Progenitor cell of endocrine pancreas (in vitro differentiated cells): ENCODE data around the gene CLCN7. TPM values are rescaled to one million over a fixed set of nuclear protein-coding genes. Genes with fewer than 3 reads are reported as not detected.

Source experiments
- DNase-seq: peaks from one replicate; pipeline ENCODE4 v3.0.0; 2021; ENCODE audit warnings: low spot score; ENCODE audit not compliant: unreplicated experiment
- H3K27ac Mint-ChIP-seq: 2 replicates; pipeline ENCODE4 v1.8.0; 2021; ENCODE audit warnings: mild to moderate bottlenecking, moderate library complexity, mixed read lengths
- H3K27me3 Mint-ChIP-seq: 2 replicates; pipeline ENCODE4 v1.8.0; 2021; ENCODE audit warnings: mixed read lengths
- H3K36me3 Mint-ChIP-seq: 2 replicates; pipeline ENCODE4 v1.8.0; 2022; ENCODE audit warnings: mixed read lengths; ENCODE audit not compliant: insufficient read depth
- H3K4me1 Mint-ChIP-seq: 2 replicates; pipeline ENCODE4 v1.8.0; 2021; ENCODE audit warnings: low read depth, mixed read lengths
- H3K4me3 Mint-ChIP-seq: 2 replicates; pipeline ENCODE4 v1.8.0; 2021; ENCODE audit warnings: low read depth, mild to moderate bottlenecking, moderate library complexity, mixed read lengths
- H3K9me3 Mint-ChIP-seq: 2 replicates; pipeline ENCODE4 v1.8.0; 2021; ENCODE audit warnings: low read depth, mixed read lengths
- total RNA-seq: library from RNA; stranded (reverse); gene quantifications from 2 replicates; pipeline ENCODE4 v1.2.1, GENCODE V29; 2021
- TF ChIP-seq, protein P1 (sequence below): fragments of 200-600 bp; sonication (generic); IDR thresholded peaks from one replicate; pipeline ENCODE4 v1.5.0; 2021; ENCODE audit warnings: antibody characterized with exemption, mild to moderate bottlenecking; ENCODE audit not compliant: unreplicated experiment

The CLCN7 gene
- total RNA-seq, 1 donor from 2014 or later = 89.4 TPM

DNA sequence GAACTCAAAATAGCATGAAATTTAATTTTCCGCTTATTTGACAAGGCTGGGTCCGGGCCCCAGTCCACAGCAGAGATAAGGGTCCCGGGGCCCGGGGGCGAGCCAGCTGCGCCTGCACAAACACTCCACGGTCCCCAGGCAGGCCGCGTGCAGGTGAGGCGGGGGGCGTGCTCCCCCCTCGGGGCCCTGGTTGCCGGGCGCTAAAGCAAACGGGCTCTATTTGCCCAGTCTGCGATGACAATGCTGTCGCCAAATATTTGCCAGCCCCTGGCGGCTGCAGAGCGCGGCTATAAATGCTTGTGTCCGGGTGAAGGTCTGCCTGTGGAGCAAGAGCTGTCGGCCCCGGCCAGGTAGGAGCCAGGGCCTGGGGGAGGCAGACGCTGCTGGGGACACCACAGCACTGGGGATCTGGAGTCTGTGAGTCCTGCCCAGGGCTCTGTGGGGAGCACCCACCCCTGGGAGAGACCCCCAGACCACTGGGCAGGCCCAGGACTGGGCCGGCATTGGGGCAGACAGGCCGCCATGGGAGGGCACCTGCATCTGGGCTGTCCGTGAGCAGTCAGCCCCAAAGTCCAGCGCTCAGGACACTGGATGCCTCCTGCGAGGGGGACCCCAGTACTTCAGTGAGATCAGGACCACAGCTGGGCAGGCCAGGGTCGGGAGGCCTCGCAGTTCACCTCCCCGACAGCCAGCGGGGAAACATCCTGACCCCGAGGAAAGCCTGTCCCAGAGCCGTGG is 43.9 kb downstream of the CLCN7 start, which contains the start of gene PERCC1:
PERCC1 (plus strand) TSS at position 320 of the 738 bp plus-strand sequence. CDS start 1,516 bp downstream, outside the sequence.
- peaks cover 22% of the 10 kb centered on the region for H3K4me1 Mint-ChIP-seq
- TF ChIP-seq, protein P1, sequence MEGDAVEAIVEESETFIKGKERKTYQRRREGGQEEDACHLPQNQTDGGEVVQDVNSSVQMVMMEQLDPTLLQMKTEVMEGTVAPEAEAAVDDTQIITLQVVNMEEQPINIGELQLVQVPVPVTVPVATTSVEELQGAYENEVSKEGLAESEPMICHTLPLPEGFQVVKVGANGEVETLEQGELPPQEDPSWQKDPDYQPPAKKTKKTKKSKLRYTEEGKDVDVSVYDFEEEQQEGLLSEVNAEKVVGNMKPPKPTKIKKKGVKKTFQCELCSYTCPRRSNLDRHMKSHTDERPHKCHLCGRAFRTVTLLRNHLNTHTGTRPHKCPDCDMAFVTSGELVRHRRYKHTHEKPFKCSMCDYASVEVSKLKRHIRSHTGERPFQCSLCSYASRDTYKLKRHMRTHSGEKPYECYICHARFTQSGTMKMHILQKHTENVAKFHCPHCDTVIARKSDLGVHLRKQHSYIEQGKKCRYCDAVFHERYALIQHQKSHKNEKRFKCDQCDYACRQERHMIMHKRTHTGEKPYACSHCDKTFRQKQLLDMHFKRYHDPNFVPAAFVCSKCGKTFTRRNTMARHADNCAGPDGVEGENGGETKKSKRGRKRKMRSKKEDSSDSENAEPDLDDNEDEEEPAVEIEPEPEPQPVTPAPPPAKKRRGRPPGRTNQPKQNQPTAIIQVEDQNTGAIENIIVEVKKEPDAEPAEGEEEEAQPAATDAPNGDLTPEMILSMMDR = peak; percentile 55
- H3K9me3 Mint-ChIP-seq = no peaks in the 10 kb centered on the region
- peak within 1 kb of the TSS; percentile 56 for H3K4me3 Mint-ChIP-seq
- H3K27me3 Mint-ChIP-seq = no peaks in the 10 kb centered on the region
- no peaks in the 10 kb centered on the region for H3K36me3 Mint-ChIP-seq
- peak within 1 kb of the TSS; percentile 73 for H3K27ac Mint-ChIP-seq
- DNase-seq = peak; percentile 73

DNA sequence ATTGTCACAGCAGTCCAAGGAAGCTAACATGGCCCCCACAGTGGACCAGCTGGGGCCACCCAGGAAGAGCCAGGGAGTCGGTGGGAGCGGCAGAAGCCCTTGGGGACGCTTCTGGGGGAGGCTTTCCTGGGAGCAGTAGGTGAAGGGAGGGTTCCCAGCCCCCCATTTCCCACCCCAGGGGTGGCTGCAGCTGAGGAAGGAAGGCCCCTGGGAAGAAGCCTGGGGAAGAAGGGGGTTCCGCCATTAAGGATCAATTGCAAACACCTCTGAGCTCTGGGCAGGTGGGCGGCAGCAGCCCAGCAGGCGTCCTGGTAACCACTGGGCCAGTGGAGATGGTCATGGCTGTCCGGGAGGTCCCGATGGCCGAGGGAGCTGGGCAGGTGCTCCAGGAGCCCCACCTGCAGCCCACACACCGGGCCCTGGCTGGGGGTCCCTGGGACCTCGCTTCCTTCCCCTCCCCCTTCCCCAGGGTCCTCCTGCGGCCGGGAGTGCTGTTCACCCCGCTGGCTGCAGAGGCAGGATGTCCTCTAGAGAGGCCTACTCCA is 44.5 kb downstream of the CLCN7 start:
- Mint-ChIP-seq H3K27me3 (no peaks in the 10 kb centered on the region), H3K36me3 (no peaks in the 10 kb centered on the region), H3K27ac (peak overlapping the region; percentile 67), H3K4me1 (peaks cover 22% of the 10 kb centered on the region), H3K4me3 (peak overlapping the region; percentile 21), H3K9me3 (no peaks in the 10 kb centered on the region)
- no peak for DNase-seq
- TF ChIP-seq, protein P1 = no peak

DNA sequence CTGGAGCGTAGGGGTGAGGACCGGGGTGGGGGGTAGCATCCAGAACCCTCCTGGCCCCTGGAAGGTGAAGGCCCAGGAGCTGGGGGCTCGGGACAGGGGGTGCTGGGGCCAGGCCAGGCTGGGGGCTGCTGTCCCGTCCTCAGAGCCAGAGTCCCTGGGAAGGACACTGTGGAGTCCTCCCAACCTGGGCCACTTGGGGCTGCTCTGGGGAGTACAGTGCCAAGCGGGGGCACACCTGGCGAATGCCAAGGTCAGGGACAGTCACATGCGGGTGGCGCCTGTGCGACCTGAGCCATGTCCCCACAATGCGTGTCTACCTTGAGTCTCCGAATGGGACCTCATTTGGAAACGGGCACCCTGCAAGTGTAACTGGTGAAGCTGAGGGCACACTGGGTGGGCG is 45.2 kb downstream of the CLCN7 start:
- no peak for DNase-seq
- Mint-ChIP-seq H3K9me3 (no peaks in the 10 kb centered on the region), H3K4me1 (peaks cover 22% of the 10 kb centered on the region), H3K36me3 (no peaks in the 10 kb centered on the region), H3K4me3 (no peak overlapping the region), H3K27me3 (no peaks in the 10 kb centered on the region), H3K27ac (peak overlapping the region; percentile 67)
- TF ChIP-seq, protein P1 = no peak

DNA sequence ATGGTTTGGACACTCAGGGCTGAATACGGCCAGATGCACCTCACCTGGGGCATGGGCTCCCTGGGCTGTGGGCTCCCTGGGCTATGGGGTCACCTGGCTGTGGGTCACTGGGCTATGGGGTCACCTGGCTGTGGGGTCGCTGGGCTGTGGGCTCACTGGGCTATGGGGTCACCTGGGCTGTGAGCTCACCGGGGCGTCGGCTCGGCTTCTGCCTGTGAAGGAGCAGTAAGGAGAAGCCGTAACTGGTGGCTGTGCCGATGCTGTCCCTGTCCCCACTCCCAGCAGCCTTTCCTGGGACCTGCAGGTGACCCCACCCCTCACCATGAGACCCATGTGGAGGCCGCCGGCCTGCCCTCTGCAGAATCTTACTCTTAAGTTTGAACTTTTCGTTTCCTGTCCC is 45.8 kb downstream of the CLCN7 start:
- H3K36me3 Mint-ChIP-seq = no peaks in the 10 kb centered on the region

DNA sequence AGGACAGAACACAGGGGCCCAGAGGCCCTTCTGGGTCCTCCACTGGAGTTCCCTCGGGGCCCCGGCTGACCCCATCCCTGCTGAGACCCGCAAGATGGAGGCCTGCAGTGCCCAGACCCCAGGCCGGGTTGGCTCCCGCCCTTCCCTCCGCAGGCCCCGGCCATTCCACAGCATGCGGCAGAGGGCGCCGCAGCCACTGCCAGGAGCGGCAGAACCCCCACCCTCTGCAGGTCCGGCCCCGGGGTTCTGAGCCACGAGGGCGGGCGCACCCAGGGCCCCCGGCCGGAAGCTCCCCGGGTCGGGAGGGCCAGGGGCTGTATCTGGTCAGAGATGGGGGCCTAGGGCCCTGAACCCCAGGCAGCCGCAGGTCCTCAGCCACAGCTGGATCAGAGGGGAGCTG is 46.3 kb downstream of the CLCN7 start:
- TF ChIP-seq, protein P1 = no peak
- Mint-ChIP-seq H3K27me3 (no peaks in the 10 kb centered on the region), H3K4me3 (no peak overlapping the region), H3K4me1 (peaks cover 22% of the 10 kb centered on the region), H3K27ac (no peak overlapping the region), H3K9me3 (no peaks in the 10 kb centered on the region), H3K36me3 (no peaks in the 10 kb centered on the region)
- DNase-seq = no peak

More for the DNA sequence above, 45.8 kb downstream of the CLCN7 start:
- no peaks in the 10 kb centered on the region for H3K27me3 Mint-ChIP-seq
- TF ChIP-seq, protein P1 = no peak
- H3K9me3 Mint-ChIP-seq = no peaks in the 10 kb centered on the region
- H3K4me1 Mint-ChIP-seq = peaks cover 22% of the 10 kb centered on the region
- no peak overlapping the region for H3K4me3 Mint-ChIP-seq
- DNase-seq = no peak
- no peak overlapping the region for H3K27ac Mint-ChIP-seq
